VCaP (cell line): ENCODE data around the gene SSC5D.
"Not testable (repeated sequence)": the region's sequence is repeated elsewhere in the genome, so short reads cannot be mapped to it uniquely, and the experiment has no call there.

Source experiments
- H3K27ac ChIP-seq: fragments of 450-650 bp; 2 replicates; pipeline ENCODE4 v1.5.1; 2017
- TF ChIP-seq, protein P1 (sequence below): fragments of 450-650 bp; conservative IDR thresholded peaks from 2 replicates; pipeline ENCODE4 v1.5.1; 2017; ENCODE audit warnings: mild to moderate bottlenecking, moderate library complexity

Gene SSC5D

DNA sequence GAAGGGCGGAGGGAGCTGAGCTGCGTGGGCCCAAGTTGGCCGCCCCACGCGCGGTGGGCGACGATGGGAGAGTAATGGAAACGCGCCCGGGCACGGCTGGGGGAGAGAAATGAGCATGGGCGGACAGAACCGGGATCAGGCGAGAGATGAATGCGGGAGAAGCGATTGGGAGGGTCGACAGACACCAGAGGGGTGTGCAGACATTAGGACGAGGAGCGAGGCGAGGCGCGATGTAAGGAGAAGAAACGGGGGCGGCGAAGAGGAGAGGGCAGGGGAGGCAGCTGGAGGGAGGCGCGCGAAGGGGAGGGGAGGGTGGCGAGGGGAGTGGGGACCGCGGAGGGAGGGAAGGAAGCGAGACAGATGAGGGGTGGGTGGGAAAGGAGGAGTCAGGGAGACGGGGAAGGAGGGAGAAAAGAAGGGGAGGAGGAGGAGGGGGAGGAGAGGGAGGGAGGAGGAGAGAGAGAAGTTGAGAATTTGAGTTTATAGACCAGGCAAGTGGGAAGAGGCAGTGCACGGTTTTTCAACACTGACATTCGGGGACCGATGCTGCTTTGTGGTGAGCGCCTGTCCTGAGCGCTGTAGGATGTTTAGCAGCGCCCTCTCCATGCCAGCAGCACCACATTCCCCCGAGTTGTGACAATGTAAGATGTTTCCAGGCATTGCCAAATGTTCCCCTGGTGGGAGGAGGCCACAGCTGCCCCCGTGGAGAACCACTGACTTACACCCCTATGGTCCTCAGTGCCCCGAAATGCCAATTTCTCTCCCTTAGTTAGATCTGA lies 45.0 kb upstream of the SSC5D start, which contains the start of gene SHISA7:
Gene SHISA7, minus strand, starts transcription at position 256 of the 779 bp plus-strand sequence. CDS start 437 bp downstream, outside the sequence.
- no peak within 1 kb of the TSS for H3K27ac ChIP-seq
- TF ChIP-seq, protein P1, sequence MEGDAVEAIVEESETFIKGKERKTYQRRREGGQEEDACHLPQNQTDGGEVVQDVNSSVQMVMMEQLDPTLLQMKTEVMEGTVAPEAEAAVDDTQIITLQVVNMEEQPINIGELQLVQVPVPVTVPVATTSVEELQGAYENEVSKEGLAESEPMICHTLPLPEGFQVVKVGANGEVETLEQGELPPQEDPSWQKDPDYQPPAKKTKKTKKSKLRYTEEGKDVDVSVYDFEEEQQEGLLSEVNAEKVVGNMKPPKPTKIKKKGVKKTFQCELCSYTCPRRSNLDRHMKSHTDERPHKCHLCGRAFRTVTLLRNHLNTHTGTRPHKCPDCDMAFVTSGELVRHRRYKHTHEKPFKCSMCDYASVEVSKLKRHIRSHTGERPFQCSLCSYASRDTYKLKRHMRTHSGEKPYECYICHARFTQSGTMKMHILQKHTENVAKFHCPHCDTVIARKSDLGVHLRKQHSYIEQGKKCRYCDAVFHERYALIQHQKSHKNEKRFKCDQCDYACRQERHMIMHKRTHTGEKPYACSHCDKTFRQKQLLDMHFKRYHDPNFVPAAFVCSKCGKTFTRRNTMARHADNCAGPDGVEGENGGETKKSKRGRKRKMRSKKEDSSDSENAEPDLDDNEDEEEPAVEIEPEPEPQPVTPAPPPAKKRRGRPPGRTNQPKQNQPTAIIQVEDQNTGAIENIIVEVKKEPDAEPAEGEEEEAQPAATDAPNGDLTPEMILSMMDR: no peak

DNA sequence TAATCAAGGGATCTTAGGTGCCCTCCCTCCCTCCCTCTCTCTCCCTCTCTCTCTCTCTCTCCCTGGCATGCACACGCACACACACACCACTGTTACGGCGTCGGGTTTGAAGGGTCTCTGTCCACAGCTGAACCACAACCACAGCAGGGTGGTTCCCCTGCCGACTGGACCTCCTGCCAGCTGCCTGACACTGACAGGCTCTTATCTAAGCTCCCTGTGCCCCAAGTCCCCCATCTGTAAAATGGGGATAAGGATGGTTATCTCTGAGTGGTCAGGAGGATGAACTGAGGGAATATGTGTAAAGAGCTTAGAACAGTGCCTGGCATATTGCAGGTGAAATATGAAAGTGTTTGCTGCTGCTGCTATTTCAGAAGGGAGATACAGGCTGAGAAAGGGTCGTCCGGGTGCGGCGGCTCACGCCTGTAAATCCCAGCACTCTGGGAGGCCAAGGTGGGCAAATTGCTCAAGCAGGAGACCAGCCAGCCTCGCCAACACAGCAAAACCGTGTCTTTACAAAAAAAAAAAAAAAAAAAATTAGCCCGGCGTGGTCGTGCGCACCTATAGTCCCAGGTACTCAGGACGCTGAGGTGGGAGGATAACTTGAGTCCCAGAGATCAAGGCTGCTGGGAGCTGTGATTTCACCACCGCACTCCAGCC lies 44.3 kb upstream of the SSC5D start:
- H3K27ac ChIP-seq: no peak overlapping the region
- TF ChIP-seq, protein P1: no peak

DNA sequence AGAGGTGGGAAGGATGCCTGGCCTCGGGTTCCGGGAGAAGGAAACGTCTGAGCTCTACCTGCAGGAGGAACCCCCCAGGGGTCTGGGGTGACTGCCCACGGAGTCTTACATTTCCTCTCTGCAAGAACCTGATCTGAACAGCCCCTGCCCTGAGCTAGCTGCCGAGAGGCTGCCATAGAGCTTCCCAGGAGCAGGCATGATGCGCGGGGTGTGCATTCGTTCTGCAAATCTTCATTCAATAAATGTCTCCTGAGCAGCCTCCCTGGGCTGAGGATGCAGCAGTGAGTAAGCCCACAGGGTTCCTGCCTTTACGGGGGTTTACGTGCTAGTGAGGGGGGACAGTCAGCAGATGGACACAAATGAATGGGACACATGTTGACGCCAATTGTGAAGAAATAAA lies 43.6 kb upstream of the SSC5D start:
- TF ChIP-seq, protein P1: no peak
- H3K27ac ChIP-seq: no peak overlapping the region

DNA sequence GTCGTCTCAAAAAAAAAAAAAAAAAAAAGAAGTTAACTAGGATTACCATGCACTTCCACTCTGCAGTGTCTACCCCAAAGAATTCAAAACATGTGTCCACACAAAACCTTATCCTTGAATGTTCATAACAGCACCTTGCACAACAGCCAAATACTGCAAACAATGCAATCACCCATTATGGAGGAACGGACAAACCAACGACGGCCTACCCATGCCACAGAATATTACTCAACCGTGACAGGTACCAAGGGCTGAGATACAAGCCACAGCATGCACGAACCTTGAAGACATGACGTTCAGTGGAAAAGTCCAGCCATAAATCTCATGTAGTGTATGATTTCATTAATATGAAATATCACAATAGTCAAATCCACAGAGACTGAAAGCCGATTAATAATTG lies 42.2 kb upstream of the SSC5D start:
- H3K27ac ChIP-seq: no peak overlapping the region
- TF ChIP-seq, protein P1: no peak

DNA sequence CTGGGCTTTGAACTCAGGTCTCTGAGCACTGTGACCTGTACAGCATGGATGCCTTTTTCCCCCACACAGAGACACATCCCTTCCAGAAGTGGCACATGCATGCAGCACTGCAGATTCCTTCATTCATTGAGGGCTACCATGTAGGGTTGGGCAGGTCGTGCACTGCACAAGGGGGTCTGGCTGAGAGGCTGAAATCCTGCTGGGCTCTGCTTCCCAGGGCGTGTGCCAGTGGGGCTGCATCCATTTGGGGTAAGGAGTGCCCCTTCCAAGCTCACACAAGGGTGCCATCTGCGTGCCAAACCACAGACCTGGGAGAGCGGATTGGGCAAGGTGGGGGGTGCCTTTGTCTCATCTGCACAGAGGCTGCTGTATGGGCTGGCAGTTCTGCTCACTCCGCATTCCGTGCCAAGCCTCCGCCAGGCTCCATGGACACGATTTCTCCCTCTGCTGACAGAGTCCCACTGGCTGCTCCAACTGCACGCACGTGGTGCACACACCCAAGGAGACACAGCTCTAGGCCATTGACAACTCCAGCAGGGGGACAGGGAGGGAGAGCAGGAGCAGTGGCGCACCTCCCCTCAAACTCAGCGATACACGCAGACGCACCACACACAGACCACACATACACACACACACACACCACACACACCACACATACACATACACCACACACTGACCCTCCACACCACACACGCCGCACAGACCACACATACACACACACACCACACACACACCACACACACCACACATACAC lies 40.6 kb upstream of the SSC5D start:
- TF ChIP-seq, protein P1: no peak
- H3K27ac ChIP-seq: no peak overlapping the region

DNA sequence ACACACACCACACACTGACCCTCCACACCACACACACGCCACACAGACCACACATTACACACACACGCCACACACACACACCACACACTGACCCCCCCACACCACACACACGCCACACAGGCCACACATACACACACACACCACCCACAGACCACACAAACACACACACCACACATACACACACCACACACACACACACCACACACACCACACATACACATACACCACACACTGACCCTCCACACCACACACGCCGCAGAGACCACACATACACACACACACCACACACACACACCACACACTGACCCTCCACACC lies 40.1 kb upstream of the SSC5D start:
- H3K27ac ChIP-seq: not testable (repeated sequence)

DNA sequence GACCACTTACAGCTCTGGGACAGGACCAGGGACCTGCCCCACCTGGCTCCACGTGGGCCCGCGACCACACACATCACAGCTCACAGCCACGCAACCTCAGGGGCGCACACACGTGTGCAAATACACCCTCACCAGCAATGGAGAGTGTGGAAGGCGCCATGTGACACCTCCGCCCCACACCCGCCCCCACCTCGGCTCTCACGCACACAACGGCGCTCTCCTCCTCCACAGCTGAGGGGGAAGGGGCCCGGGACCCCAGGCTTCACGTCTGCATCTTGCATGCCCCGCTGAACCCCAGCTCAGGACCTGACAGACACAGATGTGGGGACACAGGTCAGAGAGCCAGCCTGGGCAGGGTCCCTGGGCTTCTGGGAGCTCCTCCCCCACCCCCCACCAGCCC lies 38.8 kb upstream of the SSC5D start:
- TF ChIP-seq, protein P1: no peak
- H3K27ac ChIP-seq: no peak overlapping the region
